H9 (cell line): ENCODE results near the gene KCMF1. TPM values are rescaled to one million over a fixed set of nuclear protein-coding genes. Genes with fewer than 3 reads are reported as not detected.

ENCODE experiments used
- DNase-seq: peaks from one replicate; pipeline ENCODE4 v3.0.0-alpha.2; 2017
- H2AFZ ChIP-seq: one replicate; pipeline ENCODE4 v1.6.1; 2013; ENCODE audit warnings: mild to moderate bottlenecking, low read length, control low read depth, moderate library complexity
- H2AK5ac ChIP-seq: 2 replicates; pipeline ENCODE4 v1.6.1; 2013; ENCODE audit warnings: low read length, control low read depth, mixed read lengths; ENCODE audit not compliant: insufficient read length
- H2BK120ac ChIP-seq: one replicate; pipeline ENCODE4 v1.6.1; 2013; ENCODE audit warnings: low read depth, mild to moderate bottlenecking, low read length, control low read depth, inconsistent platforms; ENCODE audit not compliant: poor library complexity, severe bottlenecking
- H2BK12ac ChIP-seq: 2 replicates; pipeline ENCODE4 v1.6.1; 2013; ENCODE audit warnings: low read length, control low read depth, mixed read lengths, low read depth; ENCODE audit not compliant: insufficient read length
- H2BK15ac ChIP-seq: 2 replicates; pipeline ENCODE4 v1.6.1; 2013; ENCODE audit warnings: low read depth, low read length, control low read depth
- H2BK20ac ChIP-seq: one replicate; pipeline ENCODE4 v1.6.1; 2013; ENCODE audit warnings: low read depth, mild to moderate bottlenecking, low read length, control low read depth, inconsistent platforms; ENCODE audit not compliant: poor library complexity, severe bottlenecking
- H2BK5ac ChIP-seq: 2 replicates; pipeline ENCODE4 v1.6.1; 2013; ENCODE audit warnings: low read length, control low read depth, mixed read lengths; ENCODE audit not compliant: insufficient read length
- H3K14ac ChIP-seq: 2 replicates; pipeline ENCODE4 v1.6.1; 2013; ENCODE audit warnings: low read length, control low read depth; ENCODE audit not compliant: insufficient read depth
- H3K18ac ChIP-seq: 2 replicates; pipeline ENCODE4 v1.6.1; 2013; ENCODE audit warnings: low read depth, mild to moderate bottlenecking, mixed read lengths, low read length, control low read depth; ENCODE audit not compliant: insufficient read length
- H3K23ac ChIP-seq: 2 replicates; pipeline ENCODE4 v1.6.1; 2013; ENCODE audit warnings: low read length, control low read depth, mixed read lengths, low read depth; ENCODE audit not compliant: insufficient read length
- H3K23me2 ChIP-seq: 2 replicates; pipeline ENCODE4 v1.6.1; 2013; ENCODE audit warnings: low read depth, mild to moderate bottlenecking, mixed read lengths, low read length, control low read depth; ENCODE audit not compliant: insufficient read length, poor library complexity, severe bottlenecking
- H3K27ac ChIP-seq: 2 replicates; pipeline ENCODE4 v1.5.1; 2013; ENCODE audit warnings: low read length, control low read depth, mixed read lengths, low read depth; ENCODE audit not compliant: insufficient read length
- H3K27me3 ChIP-seq: 2 replicates; pipeline ENCODE4 v1.6.1; 2013; ENCODE audit warnings: low read length, control low read depth, inconsistent platforms; ENCODE audit not compliant: insufficient read depth
- H3K4ac ChIP-seq: 2 replicates; pipeline ENCODE4 v1.6.1; 2013; ENCODE audit warnings: low read depth, mild to moderate bottlenecking, control low read depth, inconsistent platforms, low read length, moderate library complexity
- H3K4me1 ChIP-seq: 2 replicates; pipeline ENCODE4 v1.6.1; 2013; ENCODE audit warnings: low read length, control low read depth, inconsistent platforms; ENCODE audit not compliant: insufficient read depth
- H3K4me2 ChIP-seq: 2 replicates; pipeline ENCODE4 v1.6.1; 2013; ENCODE audit warnings: low read length, control low read depth, mixed read lengths; ENCODE audit not compliant: insufficient read length, insufficient read depth
- H3K56ac ChIP-seq: 2 replicates; pipeline ENCODE4 v1.6.1; 2013; ENCODE audit warnings: low read depth, mild to moderate bottlenecking, mixed read lengths, low read length, control low read depth; ENCODE audit not compliant: insufficient read length
- H3K79me1 ChIP-seq: 2 replicates; pipeline ENCODE4 v1.6.1; 2013; ENCODE audit warnings: low read depth, mild to moderate bottlenecking, moderate library complexity, low read length, control low read depth, inconsistent platforms; ENCODE audit not compliant: insufficient read depth, poor library complexity, severe bottlenecking
- H3K79me2 ChIP-seq: 2 replicates; pipeline ENCODE4 v1.6.1; 2013; ENCODE audit warnings: low read length, control low read depth, inconsistent platforms; ENCODE audit not compliant: insufficient read depth
- H3K9ac ChIP-seq: 2 replicates; pipeline ENCODE4 v1.6.1; 2013; ENCODE audit warnings: low read length, control low read depth, mixed read lengths; ENCODE audit not compliant: insufficient read length; ENCODE audit errors: extremely low read depth
- H3K9me3 ChIP-seq: one replicate; pipeline ENCODE4 v1.6.1; 2013; ENCODE audit warnings: low read depth, low read length, inconsistent platforms; ENCODE audit not compliant: control insufficient read depth
- H3T11ph ChIP-seq: one replicate; pipeline ENCODE4 v1.6.1; 2013; ENCODE audit warnings: mild to moderate bottlenecking, low read length, control low read depth, inconsistent platforms
- H4K20me1 ChIP-seq: one replicate; pipeline ENCODE4 v1.6.1; 2013; ENCODE audit not compliant: control insufficient read depth, insufficient read length, insufficient read depth
- H4K5ac ChIP-seq: 2 replicates; pipeline ENCODE4 v1.6.1; 2013; ENCODE audit warnings: low read depth, mild to moderate bottlenecking, mixed read lengths, low read length, control low read depth; ENCODE audit not compliant: insufficient read length
- H4K8ac ChIP-seq: replicated peaks from 2 replicates; pipeline ENCODE4 v1.6.1; 2013; ENCODE audit warnings: low read length, control low read depth, mixed read lengths, low read depth; ENCODE audit not compliant: insufficient read length
- H4K91ac ChIP-seq: 2 replicates; pipeline ENCODE4 v1.6.1; 2013; ENCODE audit warnings: low read depth, mild to moderate bottlenecking, moderate library complexity, mixed read lengths, low read length, control low read depth; ENCODE audit not compliant: insufficient read length
- H3K27ac Mint-ChIP-seq, 3 experiments: 2 replicates in 2 of 3; 3 replicates in 1 of 3; pipeline ENCODE4 v1.8.0; 2020 to 2021; ENCODE audit warnings: mixed read lengths in 3 of 3, mild to moderate bottlenecking in 1 of 3, moderate library complexity in 1 of 3
- H3K27me3 Mint-ChIP-seq: 2 replicates; pipeline ENCODE4 v1.8.0; 2021; ENCODE audit warnings: low read depth, mild to moderate bottlenecking, moderate library complexity, mixed read lengths
- H3K36me3 Mint-ChIP-seq, 3 experiments: 2 replicates in 2 of 3; 3 replicates in 1 of 3; pipeline ENCODE4 v1.8.0; 2020 to 2021; ENCODE audit warnings: low read depth in 3 of 3, mixed read lengths in 3 of 3; ENCODE audit not compliant: insufficient read depth in 1 of 3
- H3K4me1 Mint-ChIP-seq, 2 experiments: 2 replicates each; pipeline ENCODE4 v1.8.0; 2020; ENCODE audit warnings: mixed read lengths in 2 of 2
- H3K4me3 Mint-ChIP-seq, 2 experiments: 2 replicates in 1 of 2; 3 replicates in 1 of 2; pipeline ENCODE4 v1.8.0; 2020 to 2021; ENCODE audit warnings: mild to moderate bottlenecking in 2 of 2, mixed read lengths in 2 of 2, moderate library complexity in 1 of 2
- H3K9me3 Mint-ChIP-seq, 2 experiments: 2 replicates in 1 of 2; 3 replicates in 1 of 2; pipeline ENCODE4 v1.8.0; 2020; ENCODE audit warnings: mild to moderate bottlenecking in 2 of 2, mixed read lengths in 2 of 2, moderate library complexity in 1 of 2
- WGBS: extraction: QIAGEN DNeasy Blood & Tissue Kit; methylation state at CpG from one replicate; pipeline ENCODE4 v1.1.7; 2013; ENCODE audit warnings: missing lambda C conversion rate, low lambda C conversion rate, mixed read lengths; ENCODE audit not compliant: insufficient read length; ENCODE audit errors: extremely low coverage; 5-methylcytosine and 5-hydroxymethylcytosine counted together
- total RNA-seq: library from RNA; stranded (reverse); gene quantifications from 2 replicates; pipeline ENCODE4 v1.2.1, GENCODE V29; 2021
- TF ChIP-seq, protein P1 (sequence below): fragments of 200-600 bp; sonication (generic); conservative IDR thresholded peaks from 3 replicates; pipeline ENCODE4 v1.8.0; 2021; ENCODE audit warnings: antibody characterized with exemption, mild to moderate bottlenecking

The KCMF1 gene
- total RNA-seq, 1 experiment from 2014 or later, result 113 TPM

DNA sequence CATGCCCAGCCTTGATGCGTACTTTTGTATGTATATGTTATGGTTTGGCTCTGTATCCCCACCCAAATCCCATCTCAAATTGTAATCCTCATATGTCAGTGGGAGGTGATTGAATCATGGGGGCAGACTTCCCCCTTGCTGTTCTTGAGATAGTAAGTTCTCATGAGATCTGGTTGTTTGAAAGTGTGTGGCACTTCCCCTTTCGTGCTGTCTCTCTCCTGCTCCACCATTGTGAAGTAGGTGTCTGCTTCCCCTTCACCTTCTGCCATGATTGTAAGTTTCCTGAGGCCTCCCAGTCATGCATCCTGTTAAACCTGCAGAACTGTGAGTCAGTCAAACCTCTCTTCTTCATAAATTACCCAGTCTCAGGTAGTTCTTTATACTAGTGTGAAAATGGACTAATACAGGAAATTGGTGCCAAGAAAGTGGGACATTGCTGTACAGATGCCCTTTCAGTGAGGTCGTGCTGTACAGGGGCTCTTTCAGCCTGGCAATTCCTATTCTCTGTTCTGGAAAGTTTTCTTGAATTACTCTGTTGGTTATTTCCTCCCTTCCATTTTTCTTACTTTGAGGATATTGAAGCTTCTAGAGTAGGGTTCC, 38.2 kb downstream of the KCMF1 start:
- no peak overlapping the region for H4K8ac ChIP-seq
- H2BK20ac ChIP-seq, result no peak overlapping the region
- H2AK5ac ChIP-seq, result no peak overlapping the region
- H3K9ac ChIP-seq, result no peak overlapping the region
- H4K5ac ChIP-seq, result no peak overlapping the region
- no peak overlapping the region for H3K4ac ChIP-seq
- peaks cover 3% of the 10 kb centered on the region; the same call in 1 of the 2 replicates for H3K4me1 ChIP-seq
- no peaks in the 10 kb centered on the region; the same call in 1 of the 2 replicates for H3K27me3 Mint-ChIP-seq
- H3K23ac ChIP-seq, result no peak overlapping the region
- TF ChIP-seq, protein P1, sequence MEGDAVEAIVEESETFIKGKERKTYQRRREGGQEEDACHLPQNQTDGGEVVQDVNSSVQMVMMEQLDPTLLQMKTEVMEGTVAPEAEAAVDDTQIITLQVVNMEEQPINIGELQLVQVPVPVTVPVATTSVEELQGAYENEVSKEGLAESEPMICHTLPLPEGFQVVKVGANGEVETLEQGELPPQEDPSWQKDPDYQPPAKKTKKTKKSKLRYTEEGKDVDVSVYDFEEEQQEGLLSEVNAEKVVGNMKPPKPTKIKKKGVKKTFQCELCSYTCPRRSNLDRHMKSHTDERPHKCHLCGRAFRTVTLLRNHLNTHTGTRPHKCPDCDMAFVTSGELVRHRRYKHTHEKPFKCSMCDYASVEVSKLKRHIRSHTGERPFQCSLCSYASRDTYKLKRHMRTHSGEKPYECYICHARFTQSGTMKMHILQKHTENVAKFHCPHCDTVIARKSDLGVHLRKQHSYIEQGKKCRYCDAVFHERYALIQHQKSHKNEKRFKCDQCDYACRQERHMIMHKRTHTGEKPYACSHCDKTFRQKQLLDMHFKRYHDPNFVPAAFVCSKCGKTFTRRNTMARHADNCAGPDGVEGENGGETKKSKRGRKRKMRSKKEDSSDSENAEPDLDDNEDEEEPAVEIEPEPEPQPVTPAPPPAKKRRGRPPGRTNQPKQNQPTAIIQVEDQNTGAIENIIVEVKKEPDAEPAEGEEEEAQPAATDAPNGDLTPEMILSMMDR, result no peak
- H2AFZ ChIP-seq, result no peak overlapping the region
- no peak overlapping the region for H3K14ac ChIP-seq
- no peak overlapping the region for H3T11ph ChIP-seq
- no peak overlapping the region for H4K91ac ChIP-seq
- no peaks in the 10 kb centered on the region for H3K79me1 ChIP-seq
- no peak overlapping the region for H2BK120ac ChIP-seq
- H2BK15ac ChIP-seq, result no peak overlapping the region
- no peaks in the 10 kb centered on the region for H3K27me3 ChIP-seq
- no CpG with 5 or more reads among the region's 3 CpGs for WGBS
- H3K9me3 Mint-ChIP-seq, result peaks cover 5% of the 10 kb centered on the region in 2 experiments; a peak in 3 of 5 replicates
- H3K27ac ChIP-seq, result no peak overlapping the region
- H3K4me3 Mint-ChIP-seq, result no peak overlapping the region
- no peak overlapping the region for H2BK5ac ChIP-seq
- no peak overlapping the region for H3K56ac ChIP-seq
- H3K9me3 ChIP-seq, result no peaks in the 10 kb centered on the region
- H4K20me1 ChIP-seq, result no peaks in the 10 kb centered on the region
- H3K4me1 Mint-ChIP-seq, result peaks cover 34 to 38% of the 10 kb centered on the region in 2 experiments
- peak overlapping the region in 2 of 3 experiments; percentile 69 to 86; a peak in 3 of 7 replicates for H3K27ac Mint-ChIP-seq
- DNase-seq, result no peak
- H3K79me2 ChIP-seq, result peaks cover 18% of the 10 kb centered on the region; the same call in 1 of the 2 replicates
- no peaks in the 10 kb centered on the region for H3K23me2 ChIP-seq
- H3K4me2 ChIP-seq, result no peak overlapping the region
- peaks cover 19 to 38% (median 25%) of the 10 kb centered on the region in 3 experiments; a peak in 6 of 7 replicates for H3K36me3 Mint-ChIP-seq
- H3K18ac ChIP-seq, result no peak overlapping the region
- H2BK12ac ChIP-seq, result no peak overlapping the region
